GM21447 (cell line): ENCODE results near the gene CCDC157.
"Not testable (repeated sequence)": the region's sequence is repeated elsewhere in the genome, so short reads cannot be mapped to it uniquely, and the experiment has no call there.

Source experiments
- ATAC-seq: cut with Tn5 transposase; IDR thresholded peaks from one replicate; pipeline ENCODE4 v1.9.1; 2021; ENCODE audit not compliant: unreplicated experiment

The CCDC157 gene

DNA sequence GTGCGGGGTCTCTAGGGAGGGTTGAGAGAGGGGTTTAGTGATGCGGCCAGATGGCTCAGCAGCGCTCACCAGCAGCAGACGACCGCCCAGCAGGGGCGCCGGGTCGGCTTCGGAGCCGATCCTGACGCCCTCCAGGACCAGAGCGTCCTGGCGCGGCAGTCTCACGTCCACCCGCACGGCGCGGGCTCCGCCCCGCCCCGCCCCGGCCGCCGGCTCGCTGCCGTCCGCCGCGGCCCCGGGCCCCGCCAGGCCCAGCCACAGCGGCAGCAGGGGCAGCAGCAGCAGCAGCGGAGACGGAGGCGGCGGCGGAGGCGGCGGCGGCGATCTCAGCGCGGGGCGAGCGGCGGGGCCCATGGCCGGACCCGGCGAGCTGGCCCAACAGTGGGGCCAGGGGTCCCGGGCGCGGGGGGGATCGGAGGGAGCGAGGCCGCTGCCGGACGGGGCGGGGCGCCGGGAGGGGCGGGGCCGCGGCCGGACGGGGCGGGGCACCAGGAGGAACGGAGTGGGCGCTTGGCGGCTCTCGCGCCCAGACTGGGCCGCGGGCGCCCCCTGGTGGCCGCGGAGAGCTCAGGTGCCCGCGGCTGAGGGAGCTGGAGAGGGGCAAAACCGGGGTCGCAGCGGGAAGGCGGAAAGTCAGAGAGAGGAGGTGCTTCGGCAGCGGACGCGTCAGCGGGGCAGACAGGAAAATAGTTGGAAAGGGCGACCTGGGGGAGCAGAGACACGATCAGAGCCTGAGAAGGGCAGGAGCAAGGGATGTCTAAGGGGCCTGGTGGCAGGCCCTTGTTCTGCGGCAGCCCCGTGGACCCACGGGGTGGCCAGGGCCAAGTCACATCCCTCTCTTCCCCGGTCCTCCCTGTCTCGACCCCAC, 30.4 kb downstream of the CCDC157 start, which contains the start of gene RNF215:
Gene RNF215 (minus strand): TSS at position 452 of the 868 bp plus-strand sequence. CDS start 98 bp downstream, at position 354.
- ATAC-seq = peak; percentile 70

- no peak for ATAC-seq
Observed at GRCh38 chr22:30390974-30391691, 34.3 kb downstream of the CCDC157 start.

DNA sequence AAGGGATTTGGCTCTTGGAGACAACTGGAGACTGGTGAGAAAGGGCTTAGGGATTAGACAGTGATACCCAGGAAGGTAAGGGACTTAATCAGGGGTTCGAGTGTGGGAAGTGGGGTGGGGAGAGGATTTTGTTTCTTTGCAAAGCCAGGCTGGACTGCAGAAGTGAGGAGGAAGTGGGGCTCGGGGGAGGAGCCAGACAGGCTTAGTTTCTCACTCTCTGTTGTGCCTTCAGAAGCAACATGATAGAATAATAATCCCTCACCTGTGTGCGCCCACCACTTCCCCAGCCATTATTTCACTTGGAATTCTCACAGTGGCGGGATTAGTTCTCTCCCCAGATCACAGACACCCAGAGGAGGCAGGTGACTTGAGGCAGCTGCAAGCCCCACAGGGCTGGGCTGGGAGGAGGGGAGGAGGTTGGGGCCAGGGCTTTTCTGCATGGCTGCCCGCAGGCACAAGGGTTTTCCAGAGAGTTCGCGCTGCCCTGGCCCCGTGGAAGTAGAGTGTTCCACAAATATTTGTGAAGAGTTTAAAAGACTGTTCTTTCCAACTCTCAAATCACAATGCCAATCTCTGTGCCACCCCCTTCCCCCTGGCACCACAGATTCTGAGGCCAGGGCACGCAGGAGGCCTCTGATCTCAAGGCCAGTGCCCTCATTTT, 36.0 kb downstream of the CCDC157 start:
- ATAC-seq = no peak

- no peak for ATAC-seq
Observed at GRCh38 chr22:30393322-30393680, 36.5 kb downstream of the CCDC157 start.

DNA sequence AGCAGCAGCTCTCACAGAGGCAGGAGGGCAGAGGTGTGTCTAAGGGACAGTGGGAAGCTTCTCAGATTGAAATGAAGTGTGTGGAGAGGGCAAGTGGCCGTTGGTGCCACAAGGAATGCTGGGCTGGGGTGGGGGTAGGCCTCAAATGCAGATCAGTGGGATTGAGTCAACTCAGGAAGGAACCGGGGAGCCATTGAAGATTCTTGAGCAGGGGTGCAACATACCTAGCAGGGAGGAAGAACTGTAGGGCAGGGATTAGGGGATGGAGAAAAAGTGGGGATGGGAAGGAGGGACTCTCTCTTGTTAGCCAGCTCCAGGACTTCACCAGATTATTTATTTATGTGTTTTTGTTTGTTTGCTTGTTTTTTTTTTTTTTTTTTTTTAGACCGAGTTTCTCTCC, 37.1 kb downstream of the CCDC157 start:
- no peak for ATAC-seq

DNA sequence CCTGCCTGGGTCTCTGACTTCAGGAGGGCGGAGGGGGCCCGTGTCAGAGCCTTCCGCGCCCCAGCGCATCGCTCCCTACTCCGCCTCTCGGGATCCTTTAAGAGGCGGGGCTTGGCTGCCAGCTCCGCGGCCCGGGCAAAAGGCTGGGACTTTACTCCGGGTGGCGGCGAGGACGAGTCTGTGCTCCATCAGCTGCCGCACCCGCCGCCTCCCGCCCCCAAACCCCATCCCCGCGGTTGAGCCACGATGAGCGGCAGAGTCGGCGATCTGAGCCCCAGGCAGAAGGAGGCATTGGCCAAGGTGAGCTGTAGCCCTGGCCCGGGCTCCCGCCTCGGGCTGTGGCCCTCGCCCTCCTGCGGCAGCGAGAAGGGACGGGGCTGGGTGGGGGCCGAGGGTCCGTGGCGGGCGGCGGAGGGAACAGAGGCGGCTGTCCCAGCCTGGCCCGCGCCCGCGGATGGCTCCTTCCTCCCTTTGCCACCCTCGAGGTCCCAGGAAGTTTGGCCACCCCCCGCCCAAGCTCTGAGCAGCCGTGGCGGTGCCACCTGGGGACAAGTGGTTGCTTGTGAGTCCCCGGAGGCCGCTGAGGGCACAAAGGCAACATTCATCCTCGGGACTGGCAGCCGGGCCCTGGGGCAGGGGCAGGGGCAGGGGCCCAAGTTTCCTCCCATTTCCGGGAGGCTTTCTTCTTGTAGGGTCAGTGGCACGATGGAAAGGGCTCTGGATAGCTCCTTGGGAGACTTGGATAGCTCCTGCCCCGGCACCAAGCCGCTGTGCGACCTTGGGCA, 40.3 kb downstream of the CCDC157 start, which contains the start of gene SEC14L2:
Gene SEC14L2 (plus strand): TSS at position 148 of the 785 bp plus-strand sequence. CDS start 99 bp downstream, at position 247.
- ATAC-seq = no peak

DNA sequence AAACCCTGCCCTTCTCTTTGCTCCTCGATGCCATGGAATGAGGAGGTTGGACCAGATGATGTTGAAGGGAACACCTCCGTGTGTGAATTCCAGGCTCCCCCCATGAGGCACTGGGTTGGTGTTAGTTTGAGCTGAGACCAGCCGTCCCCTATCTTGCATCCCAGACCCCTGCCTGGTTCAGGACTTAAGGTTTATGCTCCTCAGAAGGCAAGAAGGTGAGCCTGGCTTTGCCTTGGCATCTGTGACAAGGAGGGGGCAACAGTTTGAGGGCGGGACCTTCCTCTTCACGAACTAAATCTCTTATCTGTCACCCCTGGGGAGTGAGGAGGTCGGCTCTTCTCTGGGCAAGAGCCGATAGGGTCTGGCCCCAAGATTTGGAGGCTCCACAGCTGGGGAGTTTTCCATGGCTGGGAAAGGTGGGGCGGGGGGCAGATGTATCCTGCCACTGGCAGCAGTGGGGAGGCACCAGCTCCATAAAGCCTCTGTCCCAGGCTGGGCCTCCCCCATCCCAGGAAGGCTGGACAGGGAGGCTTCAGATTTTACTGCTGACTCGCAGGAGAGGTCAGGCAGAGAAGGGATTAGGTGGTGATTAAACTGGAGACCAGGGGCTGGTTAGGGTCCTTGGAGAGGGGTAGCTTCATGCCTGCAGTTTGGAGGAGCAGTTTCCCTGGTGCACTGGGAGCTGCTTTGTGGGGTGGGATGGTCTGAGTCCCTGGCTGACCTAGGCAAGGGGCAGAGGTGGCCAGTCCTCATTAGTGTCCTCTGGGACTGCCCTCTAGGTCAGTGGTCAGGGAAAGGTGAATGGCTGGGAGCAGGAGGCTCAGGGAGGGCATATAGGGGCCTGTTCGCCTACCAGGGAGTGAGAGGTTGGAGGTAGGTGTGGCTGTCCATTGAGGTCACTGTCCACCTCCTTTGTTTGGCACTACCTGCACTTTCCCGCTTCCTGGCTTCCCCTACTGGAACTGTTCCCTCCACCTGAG, 41.1 kb downstream of the CCDC157 start:
- ATAC-seq = no peak

DNA sequence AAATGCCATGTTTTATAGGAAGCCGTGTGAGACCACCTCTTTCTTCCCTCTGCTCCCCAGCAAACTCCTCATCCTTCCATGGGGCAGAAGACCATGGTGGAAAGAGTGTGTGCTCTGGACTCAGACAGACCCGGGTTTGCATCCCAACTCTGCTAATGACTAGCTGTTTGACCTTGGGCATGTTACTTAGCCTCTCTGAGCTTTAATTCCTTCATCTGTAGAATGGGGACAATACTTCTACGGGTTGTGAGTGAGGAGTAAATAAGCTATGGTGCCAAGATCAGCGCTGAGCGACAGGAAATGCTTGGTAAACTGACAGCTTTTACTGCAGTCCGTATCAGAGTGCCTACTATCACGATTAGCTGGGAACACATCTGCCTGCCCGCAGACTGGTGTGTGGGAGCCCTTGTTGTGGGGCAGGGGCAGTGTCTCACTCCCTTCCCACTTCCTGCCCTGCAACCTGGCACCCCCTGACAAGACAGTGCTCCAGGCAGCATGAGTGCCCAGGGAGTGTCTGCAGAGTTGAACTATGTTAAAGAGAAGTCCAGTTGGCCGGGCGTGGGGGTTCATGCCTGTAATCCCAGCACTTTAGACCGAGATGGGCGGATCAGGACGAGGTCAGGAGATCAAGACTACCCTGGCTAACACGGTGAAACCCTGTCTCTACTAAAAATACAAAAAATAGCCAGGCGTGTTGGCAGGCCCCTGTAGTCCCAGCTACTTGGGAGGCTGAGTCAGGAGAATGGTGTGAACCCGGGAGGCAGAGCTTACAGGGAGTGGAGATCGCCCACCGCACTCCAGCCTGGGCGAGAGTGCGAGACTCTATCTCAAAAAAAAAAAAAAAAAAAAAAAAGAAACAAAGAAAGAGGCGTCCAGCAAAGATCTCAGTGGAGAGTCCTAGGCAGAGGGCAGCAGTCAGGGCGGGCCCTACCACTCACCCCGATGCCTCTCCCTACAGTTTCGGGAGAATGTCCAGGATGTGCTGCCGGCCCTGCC, 42.2 kb downstream of the CCDC157 start:
- no peak for ATAC-seq

GRCh38 chr22:30399718-30400117, 42.9 kb downstream of the CCDC157 start:
- no peak for ATAC-seq

DNA sequence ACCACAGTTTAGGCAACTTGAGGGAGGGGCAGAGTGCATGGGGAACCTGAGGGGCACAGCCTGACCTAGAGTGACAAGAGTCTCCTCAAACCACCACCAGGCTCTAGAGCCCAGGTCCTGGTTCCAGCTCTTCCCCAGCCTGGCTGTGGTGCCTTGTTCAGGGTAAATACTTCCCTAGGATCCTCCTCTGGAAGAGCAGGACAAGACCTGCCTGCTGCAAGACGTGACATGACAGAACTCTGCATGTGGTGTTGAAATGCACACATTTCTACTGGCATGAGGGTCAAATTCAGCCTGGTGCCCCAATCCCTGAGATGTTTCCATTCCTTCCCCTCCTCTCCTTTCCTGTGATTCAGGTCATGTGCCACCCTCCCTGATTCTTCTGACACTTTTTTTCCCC, 43.4 kb downstream of the CCDC157 start:
- no peak for ATAC-seq

GRCh38 chr22:30401024-30401423, 44.2 kb downstream of the CCDC157 start:
- not testable (repeated sequence) for ATAC-seq

DNA sequence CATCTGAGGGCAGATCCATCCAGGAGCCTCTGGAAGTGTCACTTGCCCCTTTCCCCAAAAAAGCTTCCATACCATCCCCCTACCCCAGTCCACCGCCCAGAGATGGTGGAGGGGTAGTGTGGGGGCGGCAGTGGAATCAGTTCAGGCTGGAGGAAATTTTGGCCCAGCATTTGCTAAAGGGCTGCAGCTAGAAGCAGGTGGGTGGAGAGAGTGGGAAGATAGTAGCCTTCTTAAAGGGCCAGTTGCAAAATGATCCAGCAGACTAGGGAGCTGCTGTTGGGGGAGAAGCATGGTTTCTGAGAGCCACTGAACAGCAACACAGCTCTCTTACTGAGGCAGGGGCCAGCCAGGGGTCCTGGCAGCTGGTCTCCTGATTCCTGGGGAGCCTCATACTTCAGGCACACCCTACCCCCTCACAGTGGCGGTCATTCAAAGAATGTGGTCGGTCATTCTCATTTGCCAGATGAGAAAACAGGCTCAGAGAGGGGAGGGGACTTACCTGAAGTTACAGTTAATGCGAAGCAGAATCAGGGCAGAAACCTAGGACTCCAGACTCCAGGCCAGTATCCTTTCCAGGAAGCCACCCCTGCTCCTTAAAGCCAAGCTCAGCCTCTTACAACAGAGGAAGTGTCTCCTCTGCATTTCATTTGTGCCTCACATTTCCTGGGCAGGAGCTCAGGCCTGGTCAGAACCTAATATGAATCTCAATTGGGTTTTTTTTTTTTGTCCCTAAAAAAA, 45.4 kb downstream of the CCDC157 start:
- ATAC-seq = no peak

- ATAC-seq = not testable (repeated sequence)
Observed at GRCh38 chr22:30402766-30403104, 45.9 kb downstream of the CCDC157 start.

- ATAC-seq = no peak
Observed at GRCh38 chr22:30404307-30404706, 47.5 kb downstream of the CCDC157 start.

GRCh38 chr22:30405731-30406130, 48.9 kb downstream of the CCDC157 start:
- ATAC-seq = no peak

DNA sequence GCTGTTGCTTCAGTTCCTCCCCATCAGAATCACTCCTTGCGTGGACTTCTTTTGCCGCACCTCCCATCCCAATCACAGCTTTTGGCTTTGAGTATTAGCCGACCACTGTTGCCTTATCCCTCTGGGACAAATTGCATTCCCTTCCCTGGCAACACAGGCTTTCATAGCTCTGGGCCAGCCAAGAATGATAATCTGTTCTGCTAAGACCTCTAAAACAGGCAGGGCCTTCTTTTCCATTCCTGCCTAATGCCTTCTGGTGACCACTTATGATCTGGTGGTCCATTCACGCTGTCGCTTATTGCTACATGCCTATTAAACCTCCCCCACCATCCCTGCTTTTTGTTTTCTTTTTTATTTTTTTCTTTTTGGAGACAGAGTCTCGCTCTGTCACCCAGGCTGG, 49.6 kb downstream of the CCDC157 start:
- no peak for ATAC-seq

DNA sequence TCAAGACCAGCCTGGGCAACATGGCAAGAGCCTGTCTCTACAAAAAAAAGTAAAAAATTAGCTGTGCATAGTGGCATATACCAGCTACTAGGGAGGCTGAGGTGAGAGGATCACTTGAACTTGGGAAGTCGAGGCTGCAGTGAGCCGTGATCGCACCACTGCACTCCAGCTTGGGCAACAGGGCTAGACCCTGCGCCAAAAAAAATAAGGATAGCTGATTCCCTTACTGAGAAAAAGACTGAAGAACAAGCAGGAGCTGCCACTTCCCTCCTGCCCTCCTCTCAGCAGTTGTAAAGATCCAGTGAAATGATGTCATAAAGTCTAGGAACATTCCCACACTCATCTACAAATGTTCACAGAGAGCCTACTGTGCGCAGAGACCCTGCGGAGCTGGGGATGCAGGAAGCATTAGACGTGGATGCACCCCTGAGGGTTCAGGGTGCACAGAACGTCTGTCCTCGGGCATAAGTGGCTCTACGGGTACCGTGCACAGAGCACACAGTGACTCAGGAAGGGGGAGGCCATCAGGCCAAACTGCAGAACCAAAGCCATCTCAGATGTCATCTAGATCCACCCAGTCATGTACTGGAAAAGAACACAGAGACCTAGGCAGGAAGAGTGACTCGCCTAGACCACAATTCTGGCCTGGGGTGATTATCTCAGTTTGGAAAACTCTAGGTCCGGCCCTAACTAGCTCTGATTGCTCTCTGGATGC, 51.7 kb downstream of the CCDC157 start:
- ATAC-seq = no peak
